Keratinocyte (primary cell): ENCODE results near the gene KIAA1755. TPM values are rescaled to one million over a fixed set of nuclear protein-coding genes. Genes with fewer than 3 reads are reported as not detected.

ENCODE experiments used
- DNase-seq: peaks from one replicate; pipeline ENCODE4 v3.0.0-alpha.2; 2011; ENCODE audit warnings: low read depth, missing footprints, low spot score
- FAIRE-seq: peaks from 2 replicates; lab custom pipeline; 2011; peaks lifted over from hg19 to GRCh38; lab: Jason Lieb, UNC
- H2AFZ ChIP-seq: 2 replicates; pipeline ENCODE4 v1.6.0; 2012; ENCODE audit warnings: low read length, control low read depth, inconsistent platforms; ENCODE audit not compliant: control insufficient read depth
- H3K27ac ChIP-seq: 2 replicates; pipeline ENCODE4 v1.5.1; 2011; ENCODE audit warnings: low read length; ENCODE audit not compliant: control insufficient read depth, insufficient read depth
- H3K27me3 ChIP-seq: 3 replicates; pipeline ENCODE4 v1.6.0; 2011; ENCODE audit warnings: low read length; ENCODE audit not compliant: control insufficient read depth, insufficient read depth; ENCODE audit errors: extremely low read depth
- H3K36me3 ChIP-seq, 2 experiments: 2 replicates in 1 of 2; 3 replicates in 1 of 2; pipeline ENCODE4 v1.5.1; 2011; ENCODE audit warnings: low read length in 2 of 2, mild to moderate bottlenecking in 1 of 2; ENCODE audit not compliant: control insufficient read depth in 2 of 2, insufficient read depth in 2 of 2; ENCODE audit errors: extremely low read depth in 1 of 2
- H3K4me1 ChIP-seq: 3 replicates; pipeline ENCODE4 v1.5.1; 2011; ENCODE audit warnings: low read length; ENCODE audit not compliant: control insufficient read depth, insufficient read depth; ENCODE audit errors: extremely low read depth
- H3K4me2 ChIP-seq: 3 replicates; pipeline ENCODE4 v1.6.0; 2011; ENCODE audit warnings: low read depth, low read length; ENCODE audit not compliant: control insufficient read depth, insufficient read depth; ENCODE audit errors: extremely low read depth
- H3K4me3 ChIP-seq, 3 experiments: fragments of 200-600 bp in 1 of 3; sonication (generic) in 1 of 3; 2 replicates in 2 of 3; 3 replicates in 1 of 3; pipeline ENCODE4 v1.5.1; 2011 to 2016; ENCODE audit warnings: low read length in 3 of 3, mild to moderate bottlenecking in 3 of 3, control low read depth in 2 of 3, inconsistent platforms in 1 of 3, low read depth in 1 of 3, mixed read lengths in 1 of 3, mixed run types in 1 of 3, moderate library complexity in 1 of 3; ENCODE audit not compliant: control insufficient read depth in 2 of 3, insufficient read depth in 2 of 3; ENCODE audit errors: extremely low read depth in 1 of 3
- H3K79me2 ChIP-seq: 2 replicates; pipeline ENCODE4 v1.6.0; 2012; ENCODE audit warnings: low read length; ENCODE audit not compliant: control insufficient read depth, insufficient read depth
- H3K9ac ChIP-seq: 3 replicates; pipeline ENCODE4 v1.6.0; 2011; ENCODE audit warnings: low read length; ENCODE audit not compliant: control insufficient read depth, insufficient read depth; ENCODE audit errors: extremely low read depth
- H3K9me1 ChIP-seq: 3 replicates; pipeline ENCODE4 v1.6.0; 2011; ENCODE audit warnings: low read length; ENCODE audit not compliant: control insufficient read depth, insufficient read depth; ENCODE audit errors: extremely low read depth
- H3K9me3 ChIP-seq: 2 replicates; pipeline ENCODE4 v1.5.1; 2012; ENCODE audit warnings: low read depth, low read length; ENCODE audit not compliant: control insufficient read depth
- H4K20me1 ChIP-seq: 3 replicates; pipeline ENCODE4 v1.6.0; 2011; ENCODE audit warnings: low read length; ENCODE audit not compliant: control insufficient read depth, insufficient read depth; ENCODE audit errors: extremely low read depth
- CTCF ChIP-seq, 3 experiments: IDR thresholded peaks in 1 of 3; conservative IDR thresholded peaks in 1 of 3; optimal IDR thresholded peaks in 1 of 3; 2 replicates in 2 of 3; 3 replicates in 1 of 3; pipeline versions ENCODE3 to v1.5.1; 2011; ENCODE audit warnings: low read length in 3 of 3, mild to moderate bottlenecking in 3 of 3, moderate library complexity in 2 of 3, control low read depth in 1 of 3, inconsistent platforms in 1 of 3; ENCODE audit not compliant: insufficient read depth in 2 of 3; ENCODE audit errors: extremely low read depth in 1 of 3
- EZH2 ChIP-seq: IDR thresholded peaks from one replicate; pipeline ENCODE4 v1.6.1; 2012; ENCODE audit warnings: inconsistent platforms, mild to moderate bottlenecking, low read length, moderate library complexity
- dilution Hi-C: fragments of 300-500 bp; cut with MboI; formaldehyde crosslinking; loops from one replicate; pipeline ENCODE4 v1.7.0; 2020; ENCODE audit warnings: low sequenced_read_pairs; ENCODE audit not compliant: extremely low pct_ligation_motif_present
- polyA plus RNA-seq, 5 experiments: library from polyadenylated mRNA; depleted of rRNA in 3 of 5; stranded (reverse) in 3 of 5; stranded (forward) in 1 of 5; unstranded in 1 of 5; fragments of >200 nt; gene quantifications; 1 replicate in 1 of 5; 2 replicates in 3 of 5; 3 replicates in 1 of 5; pipeline versions ENCODE4 v1.2.1 to v1.2.3, GENCODE V29; 2011 to 2012; ENCODE audit warnings: missing spikeins in 2 of 5, low read depth in 1 of 5, low replicate concordance in 1 of 5

KIAA1755 gene
- polyA plus RNA-seq, 1 donor (not counting 4 experiments of a cell fraction or from before 2014, with no cell fraction given) = not detected

- Histone ChIP-seq H3K9me3 (no peaks in the 10 kb centered on the region), H3K79me2 (no peaks in the 10 kb centered on the region), H3K9ac (no peak overlapping the region), H4K20me1 (no peaks in the 10 kb centered on the region), H3K4me3 (no peak overlapping the region), H3K27ac (no peak overlapping the region), H3K36me3 (no peaks in the 10 kb centered on the region), H3K27me3 (no peaks in the 10 kb centered on the region), H3K9me1 (no peaks in the 10 kb centered on the region), H2AFZ (no peak overlapping the region), H3K4me1 (peaks cover 12% of the 10 kb centered on the region), H3K4me2 (no peak overlapping the region)
- dilution Hi-C loops = no loop called here
- FAIRE-seq (no peak), DNase-seq (no peak)
- no peak for TF ChIP-seq EZH2
- TF ChIP-seq CTCF (optimal IDR thresholded peaks at IDR 0.05 in 1 of 3, IDR thresholded peaks at IDR 0.05 in 1 of 3, conservative IDR thresholded peaks at IDR 0.05 in 1 of 3; ENCODE audit: extremely low read depth in 1 of 3, insufficient read depth in 2 of 3, low read length in 3 of 3) = no peak
Observed at GRCh38 chr20:38207621-38208020, 52.9 kb downstream of the KIAA1755 start.

- Histone ChIP-seq H3K79me2 (no peaks in the 10 kb centered on the region), H3K9me3 (no peaks in the 10 kb centered on the region), H3K9me1 (no peaks in the 10 kb centered on the region), H3K27ac (no peak overlapping the region), H3K27me3 (no peaks in the 10 kb centered on the region), H4K20me1 (no peaks in the 10 kb centered on the region), H3K9ac (no peak overlapping the region), H3K4me2 (no peak overlapping the region), H3K4me3 (no peak overlapping the region), H2AFZ (no peak overlapping the region), H3K4me1 (peaks cover 18% of the 10 kb centered on the region), H3K36me3 (no peaks in the 10 kb centered on the region)
- FAIRE-seq = no peak
- dilution Hi-C loops = no loop called here
- no peak for DNase-seq
- no peak for TF ChIP-seq EZH2
- no peak for TF ChIP-seq CTCF (optimal IDR thresholded peaks at IDR 0.05 in 1 of 3, IDR thresholded peaks at IDR 0.05 in 1 of 3, conservative IDR thresholded peaks at IDR 0.05 in 1 of 3; ENCODE audit: extremely low read depth in 1 of 3, insufficient read depth in 2 of 3, low read length in 3 of 3)
Observed at GRCh38 chr20:38205001-38205400, 55.5 kb downstream of the KIAA1755 start.
